NB4 (cell line): ENCODE measurements around the gene CSTPP1.
A peak's percentile ranks its signal among the peaks of the same experiment; 100 is the strongest.
"Not testable (repeated sequence)": the region's sequence is repeated elsewhere in the genome, so short reads cannot be mapped to it uniquely, and the experiment has no call there.

Source experiments
- DNase-seq: peaks from one replicate; pipeline ENCODE4 v3.0.0; 2010; ENCODE audit warnings: low read depth
- H3K4me3 ChIP-seq: one replicate; pipeline ENCODE4 v1.5.1; 2011; ENCODE audit warnings: mild to moderate bottlenecking, low read depth, low read length, moderate library complexity
- MYC ChIP-seq: IDR thresholded peaks from 2 replicates; pipeline ENCODE4 v1.6.1; 2011; ENCODE audit warnings: low read depth, low read length
- POLR2A ChIP-seq: IDR thresholded peaks from 2 replicates; pipeline ENCODE4 v1.6.1; 2011; ENCODE audit warnings: mild to moderate bottlenecking; ENCODE audit not compliant: insufficient read length; ENCODE audit errors: extremely low read depth
- TF ChIP-seq, protein P1 (sequence below): IDR thresholded peaks from one replicate; pipeline ENCODE4 v1.5.1; 2012; ENCODE audit warnings: low read depth, low read length
- TF ChIP-seq, protein P2 (sequence below): IDR thresholded peaks from 2 replicates; pipeline ENCODE4 v1.6.1; 2011; ENCODE audit warnings: low read depth, low read length

The CSTPP1 gene

DNA sequence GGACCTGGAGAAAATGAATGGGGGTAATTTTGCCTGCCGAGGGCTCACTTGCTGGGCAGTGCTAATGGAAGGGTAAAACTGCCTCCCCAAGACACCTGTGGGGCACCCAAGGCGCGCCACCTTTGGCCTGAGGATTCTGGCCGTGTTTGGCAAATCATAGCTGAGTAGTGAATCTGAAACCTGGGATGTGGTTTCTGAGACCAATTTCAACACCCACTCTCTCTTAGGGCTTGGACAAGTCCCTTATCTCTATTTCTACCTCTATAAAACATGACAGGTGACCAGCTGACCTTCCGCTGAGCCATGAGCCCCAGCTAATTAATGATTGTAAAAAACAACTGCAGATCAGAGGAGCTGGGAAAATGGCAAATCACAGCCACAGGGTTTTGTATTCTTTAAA lies 251.2 kb downstream of the CSTPP1 start:
- H3K4me3 ChIP-seq: peak overlapping the region; percentile 27
- TF ChIP-seq, protein P1, sequence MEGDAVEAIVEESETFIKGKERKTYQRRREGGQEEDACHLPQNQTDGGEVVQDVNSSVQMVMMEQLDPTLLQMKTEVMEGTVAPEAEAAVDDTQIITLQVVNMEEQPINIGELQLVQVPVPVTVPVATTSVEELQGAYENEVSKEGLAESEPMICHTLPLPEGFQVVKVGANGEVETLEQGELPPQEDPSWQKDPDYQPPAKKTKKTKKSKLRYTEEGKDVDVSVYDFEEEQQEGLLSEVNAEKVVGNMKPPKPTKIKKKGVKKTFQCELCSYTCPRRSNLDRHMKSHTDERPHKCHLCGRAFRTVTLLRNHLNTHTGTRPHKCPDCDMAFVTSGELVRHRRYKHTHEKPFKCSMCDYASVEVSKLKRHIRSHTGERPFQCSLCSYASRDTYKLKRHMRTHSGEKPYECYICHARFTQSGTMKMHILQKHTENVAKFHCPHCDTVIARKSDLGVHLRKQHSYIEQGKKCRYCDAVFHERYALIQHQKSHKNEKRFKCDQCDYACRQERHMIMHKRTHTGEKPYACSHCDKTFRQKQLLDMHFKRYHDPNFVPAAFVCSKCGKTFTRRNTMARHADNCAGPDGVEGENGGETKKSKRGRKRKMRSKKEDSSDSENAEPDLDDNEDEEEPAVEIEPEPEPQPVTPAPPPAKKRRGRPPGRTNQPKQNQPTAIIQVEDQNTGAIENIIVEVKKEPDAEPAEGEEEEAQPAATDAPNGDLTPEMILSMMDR: no peak
- no peak for TF ChIP-seq MYC
- TF ChIP-seq POLR2A: no peak
- TF ChIP-seq, protein P2, sequence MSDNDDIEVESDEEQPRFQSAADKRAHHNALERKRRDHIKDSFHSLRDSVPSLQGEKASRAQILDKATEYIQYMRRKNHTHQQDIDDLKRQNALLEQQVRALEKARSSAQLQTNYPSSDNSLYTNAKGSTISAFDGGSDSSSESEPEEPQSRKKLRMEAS: no peak
- DNase-seq: no peak

DNA sequence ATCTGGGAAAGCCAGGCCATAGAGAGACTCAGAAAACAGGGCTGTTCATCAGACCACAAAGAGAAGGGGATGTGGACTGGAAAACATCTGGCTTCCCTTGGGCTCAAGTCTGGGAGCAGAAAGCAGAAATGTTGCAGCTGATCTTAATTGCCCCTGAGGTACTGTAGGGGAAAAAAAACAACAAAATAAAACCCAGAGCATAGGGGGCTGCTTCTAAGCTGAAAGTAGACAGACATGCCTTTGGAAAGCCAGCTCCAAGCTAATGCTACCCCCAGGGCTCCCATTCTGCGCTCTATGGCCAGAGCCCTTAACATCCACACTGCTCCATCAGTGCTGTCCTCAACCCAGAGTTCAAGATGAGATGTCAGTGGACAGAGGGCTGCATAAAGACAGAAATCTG lies 251.7 kb downstream of the CSTPP1 start:
- no peak for DNase-seq
- H3K4me3 ChIP-seq: no peak overlapping the region
- TF ChIP-seq, protein P1: no peak
- no peak for TF ChIP-seq POLR2A
- TF ChIP-seq, protein P2: no peak
- TF ChIP-seq MYC: no peak

DNA sequence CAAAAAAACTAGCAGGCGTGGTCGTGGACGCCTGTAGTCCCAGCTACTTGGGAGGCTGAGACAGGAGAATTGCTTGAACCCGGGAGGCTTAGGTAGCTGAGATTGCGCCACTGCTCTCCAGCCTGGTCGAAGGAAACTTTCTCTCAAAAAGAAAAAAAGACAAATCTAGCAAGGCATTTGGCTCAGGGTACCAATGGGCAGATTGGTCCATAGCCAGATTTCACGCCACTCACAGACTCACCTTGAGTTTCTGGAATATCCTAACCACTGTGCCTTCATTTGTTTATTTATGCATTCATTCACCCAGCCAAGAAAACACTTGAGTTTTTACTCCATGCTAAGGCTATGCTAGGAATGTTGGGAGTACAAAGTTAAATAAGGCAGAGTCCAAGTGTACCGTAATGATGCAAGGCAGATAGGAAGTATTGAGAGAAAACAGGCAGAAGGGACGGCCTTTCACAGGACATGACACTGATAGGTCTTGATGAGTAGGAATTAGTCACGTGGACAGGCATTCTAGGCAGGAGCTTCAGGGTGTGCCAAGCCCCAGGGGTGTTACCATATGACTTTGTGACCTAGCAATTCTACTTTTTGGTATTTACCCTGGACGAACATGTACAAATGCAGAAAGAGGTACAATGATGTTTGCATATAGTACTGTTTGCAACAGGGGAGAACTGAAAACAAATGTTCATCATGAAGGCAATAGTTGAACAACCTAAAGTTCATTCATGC lies 252.7 kb downstream of the CSTPP1 start:
- no peak overlapping the region for H3K4me3 ChIP-seq
- peak; percentile 31 for DNase-seq
- TF ChIP-seq, protein P1: no peak
- TF ChIP-seq MYC: no peak
- no peak for TF ChIP-seq POLR2A
- TF ChIP-seq, protein P2: no peak

DNA sequence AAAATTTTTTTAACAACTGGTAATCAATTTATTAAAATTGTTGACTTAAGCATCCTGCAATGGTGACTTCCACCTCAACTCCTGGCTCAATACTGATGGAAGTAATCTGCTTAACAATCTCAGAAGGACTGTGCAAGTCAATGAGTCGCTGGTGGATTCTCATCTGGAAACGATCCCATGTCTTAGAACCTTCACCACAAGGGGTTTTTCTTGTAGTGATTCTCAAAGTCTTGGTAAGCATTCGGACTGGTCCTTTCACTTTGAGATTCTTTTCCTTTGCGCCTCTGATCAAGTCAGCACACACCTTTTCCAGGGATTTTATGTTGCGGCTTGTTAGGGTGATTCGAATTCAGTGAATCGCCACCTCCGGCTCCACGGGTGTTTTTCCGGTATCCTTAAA lies 254.6 kb downstream of the CSTPP1 start:
- not testable (repeated sequence) for H3K4me3 ChIP-seq, DNase-seq

DNA sequence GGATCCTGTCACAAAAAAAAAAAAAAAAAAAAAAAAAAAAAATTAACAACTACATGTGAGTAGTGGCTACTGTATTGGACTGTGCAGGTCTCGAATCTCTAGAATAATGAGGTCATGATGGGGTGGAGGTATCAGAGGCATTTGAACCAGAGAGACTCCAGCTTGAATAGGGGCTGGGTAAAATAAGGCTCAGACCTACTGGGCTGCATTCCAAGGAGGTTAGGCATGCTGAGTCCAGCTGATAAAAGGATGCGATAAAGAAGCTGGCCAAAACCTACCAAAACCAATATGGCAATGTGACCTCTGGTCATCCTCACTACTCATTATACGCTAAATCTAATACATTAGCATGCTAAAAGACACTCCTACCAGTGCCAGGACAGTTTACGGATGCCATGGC lies 255.6 kb downstream of the CSTPP1 start:
- no peak for DNase-seq
- TF ChIP-seq POLR2A: no peak
- TF ChIP-seq, protein P1: no peak
- TF ChIP-seq, protein P2: no peak
- no peak for TF ChIP-seq MYC
- H3K4me3 ChIP-seq: no peak overlapping the region

DNA sequence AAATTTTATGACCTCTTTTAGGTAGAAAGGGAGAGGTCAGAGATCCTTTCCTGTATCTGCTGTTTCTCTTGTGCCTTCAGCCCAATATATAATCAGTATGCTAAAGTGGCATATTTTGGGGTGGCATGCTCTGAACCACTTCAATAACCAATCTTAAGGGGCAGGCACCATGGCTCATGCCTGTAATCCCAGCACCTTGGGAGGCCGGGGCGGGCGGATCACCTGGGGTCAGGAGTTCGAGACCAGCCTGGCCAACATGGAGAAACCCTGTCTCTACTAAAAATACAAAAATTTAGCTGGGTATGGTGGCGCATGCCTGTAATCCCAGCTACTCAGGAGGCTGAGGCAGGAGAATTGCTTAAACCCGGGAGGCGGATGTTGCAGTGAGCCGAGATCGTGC lies 261.6 kb downstream of the CSTPP1 start:
- H3K4me3 ChIP-seq, DNase-seq: not testable (repeated sequence)

DNA sequence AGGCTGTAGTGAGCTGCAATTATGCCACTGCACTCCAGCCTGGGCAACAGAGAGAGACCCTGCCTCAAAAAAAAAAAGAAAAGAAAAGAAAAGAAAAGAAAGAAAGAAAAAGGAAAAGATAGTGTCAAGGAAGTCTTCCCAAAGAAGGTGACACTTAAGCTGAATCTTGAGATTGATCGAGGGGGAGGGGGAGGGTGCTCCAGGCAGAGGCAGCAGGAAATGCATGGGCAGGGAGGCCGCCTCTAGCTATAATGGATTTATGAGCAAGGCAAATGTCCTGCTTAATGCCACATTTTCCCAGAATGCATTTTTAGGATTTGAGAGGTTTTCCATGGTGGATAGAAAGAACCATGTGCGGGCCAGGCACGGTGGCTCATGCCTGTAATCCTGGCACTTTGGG lies 264.5 kb downstream of the CSTPP1 start:
- DNase-seq: no peak
- TF ChIP-seq POLR2A (no peak), MYC (no peak)
- TF ChIP-seq, protein P2: no peak
- TF ChIP-seq, protein P1: no peak
- H3K4me3 ChIP-seq: no peak overlapping the region
